ENCODE results near the gene XRRA1. TPM values are rescaled to one million over a fixed set of nuclear protein-coding genes. Genes with fewer than 3 reads are reported as not detected.

Gene XRRA1
- total RNA-seq, 1 experiment from 2014 or later, result 34.1 TPM

DNA sequence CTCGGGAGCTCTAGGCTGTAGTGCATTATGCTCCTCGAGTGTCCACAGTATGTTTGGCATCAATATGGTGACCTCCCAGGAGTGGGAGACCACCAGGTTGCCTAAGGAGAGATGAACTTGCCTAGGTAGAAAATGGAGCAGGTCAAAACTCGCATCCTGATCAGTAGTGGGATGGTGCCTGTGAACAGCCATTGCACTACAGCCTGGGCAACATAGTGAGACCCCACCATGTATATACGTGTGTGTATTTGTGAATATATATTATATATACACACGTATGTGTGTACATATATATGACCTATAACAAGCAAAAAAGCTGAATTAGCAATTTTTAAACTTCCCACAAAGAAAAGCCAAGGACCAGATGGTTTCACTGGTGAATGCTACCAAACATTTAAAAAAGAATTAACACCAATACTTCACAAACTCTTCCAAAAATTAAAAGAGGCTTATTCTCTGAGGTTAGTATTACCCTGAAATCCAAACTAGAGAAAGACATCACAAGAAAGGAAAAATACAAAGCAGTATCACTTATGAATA is 102.8 kb downstream of the XRRA1 start:
- no peaks in the 10 kb centered on the region for H3K4me1 ChIP-seq (ENCODE audit: control insufficient read depth, insufficient read depth, low read length)
- intact Hi-C loops (cut with micrococcal nuclease; ENCODE audit: unreplicated experiment), result no loop called here
- TF ChIP-seq, protein P1, sequence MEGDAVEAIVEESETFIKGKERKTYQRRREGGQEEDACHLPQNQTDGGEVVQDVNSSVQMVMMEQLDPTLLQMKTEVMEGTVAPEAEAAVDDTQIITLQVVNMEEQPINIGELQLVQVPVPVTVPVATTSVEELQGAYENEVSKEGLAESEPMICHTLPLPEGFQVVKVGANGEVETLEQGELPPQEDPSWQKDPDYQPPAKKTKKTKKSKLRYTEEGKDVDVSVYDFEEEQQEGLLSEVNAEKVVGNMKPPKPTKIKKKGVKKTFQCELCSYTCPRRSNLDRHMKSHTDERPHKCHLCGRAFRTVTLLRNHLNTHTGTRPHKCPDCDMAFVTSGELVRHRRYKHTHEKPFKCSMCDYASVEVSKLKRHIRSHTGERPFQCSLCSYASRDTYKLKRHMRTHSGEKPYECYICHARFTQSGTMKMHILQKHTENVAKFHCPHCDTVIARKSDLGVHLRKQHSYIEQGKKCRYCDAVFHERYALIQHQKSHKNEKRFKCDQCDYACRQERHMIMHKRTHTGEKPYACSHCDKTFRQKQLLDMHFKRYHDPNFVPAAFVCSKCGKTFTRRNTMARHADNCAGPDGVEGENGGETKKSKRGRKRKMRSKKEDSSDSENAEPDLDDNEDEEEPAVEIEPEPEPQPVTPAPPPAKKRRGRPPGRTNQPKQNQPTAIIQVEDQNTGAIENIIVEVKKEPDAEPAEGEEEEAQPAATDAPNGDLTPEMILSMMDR (IDR thresholded peaks at IDR 0.05), result no peak
- TF ChIP-seq SIN3A (IDR thresholded peaks at IDR 0.05; ENCODE audit: borderline replicate concordance, insufficient read depth, low read depth, low read length), result no peak
- no peak for TF ChIP-seq TCF7L2 (IDR thresholded peaks at IDR 0.05; ENCODE audit: low read depth, low read length)
- TF ChIP-seq POLR2AphosphoS5 (IDR thresholded peaks at IDR 0.05; ENCODE audit: low read depth, low read length), result no peak
- TF ChIP-seq, protein P2, sequence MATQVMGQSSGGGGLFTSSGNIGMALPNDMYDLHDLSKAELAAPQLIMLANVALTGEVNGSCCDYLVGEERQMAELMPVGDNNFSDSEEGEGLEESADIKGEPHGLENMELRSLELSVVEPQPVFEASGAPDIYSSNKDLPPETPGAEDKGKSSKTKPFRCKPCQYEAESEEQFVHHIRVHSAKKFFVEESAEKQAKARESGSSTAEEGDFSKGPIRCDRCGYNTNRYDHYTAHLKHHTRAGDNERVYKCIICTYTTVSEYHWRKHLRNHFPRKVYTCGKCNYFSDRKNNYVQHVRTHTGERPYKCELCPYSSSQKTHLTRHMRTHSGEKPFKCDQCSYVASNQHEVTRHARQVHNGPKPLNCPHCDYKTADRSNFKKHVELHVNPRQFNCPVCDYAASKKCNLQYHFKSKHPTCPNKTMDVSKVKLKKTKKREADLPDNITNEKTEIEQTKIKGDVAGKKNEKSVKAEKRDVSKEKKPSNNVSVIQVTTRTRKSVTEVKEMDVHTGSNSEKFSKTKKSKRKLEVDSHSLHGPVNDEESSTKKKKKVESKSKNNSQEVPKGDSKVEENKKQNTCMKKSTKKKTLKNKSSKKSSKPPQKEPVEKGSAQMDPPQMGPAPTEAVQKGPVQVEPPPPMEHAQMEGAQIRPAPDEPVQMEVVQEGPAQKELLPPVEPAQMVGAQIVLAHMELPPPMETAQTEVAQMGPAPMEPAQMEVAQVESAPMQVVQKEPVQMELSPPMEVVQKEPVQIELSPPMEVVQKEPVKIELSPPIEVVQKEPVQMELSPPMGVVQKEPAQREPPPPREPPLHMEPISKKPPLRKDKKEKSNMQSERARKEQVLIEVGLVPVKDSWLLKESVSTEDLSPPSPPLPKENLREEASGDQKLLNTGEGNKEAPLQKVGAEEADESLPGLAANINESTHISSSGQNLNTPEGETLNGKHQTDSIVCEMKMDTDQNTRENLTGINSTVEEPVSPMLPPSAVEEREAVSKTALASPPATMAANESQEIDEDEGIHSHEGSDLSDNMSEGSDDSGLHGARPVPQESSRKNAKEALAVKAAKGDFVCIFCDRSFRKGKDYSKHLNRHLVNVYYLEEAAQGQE (IDR thresholded peaks at IDR 0.05; ENCODE audit: insufficient read depth in 1 of 2, low read depth in 2 of 2, low read length in 1 of 2), result no peak
- no peak overlapping the region for H3K4me3 ChIP-seq (ENCODE audit: low read depth in 2 of 2, low read length in 2 of 2)
- peaks cover 15% of the 10 kb centered on the region; the same call in 1 of the 2 replicates for H3K36me3 ChIP-seq (ENCODE audit: control insufficient read depth, insufficient read depth, low read length)
- DNase-seq (ENCODE audit: low read depth, low spot score), result no peak
- in situ Hi-C loops (cut with HindIII; ENCODE audit: low pct_unique_long_range_greater_than_20kb, low sequenced_read_pairs), result no loop called here
- H3K27ac ChIP-seq (ENCODE audit: low read length), result no peak overlapping the region
- ATAC-seq, result no peak
- POLR2A ChIA-PET, result no interaction called here
- H3K9me3 ChIP-seq (ENCODE audit: control insufficient read depth, insufficient read depth, low read depth, low read length), result no peaks in the 10 kb centered on the region
- no peaks in the 10 kb centered on the region for H3K27me3 ChIP-seq (ENCODE audit: control insufficient read depth, insufficient read depth, low read length)
- BruUV-seq (replicated peaks), result no TSS peak
- CTCF ChIA-PET, result no interaction called here

DNA sequence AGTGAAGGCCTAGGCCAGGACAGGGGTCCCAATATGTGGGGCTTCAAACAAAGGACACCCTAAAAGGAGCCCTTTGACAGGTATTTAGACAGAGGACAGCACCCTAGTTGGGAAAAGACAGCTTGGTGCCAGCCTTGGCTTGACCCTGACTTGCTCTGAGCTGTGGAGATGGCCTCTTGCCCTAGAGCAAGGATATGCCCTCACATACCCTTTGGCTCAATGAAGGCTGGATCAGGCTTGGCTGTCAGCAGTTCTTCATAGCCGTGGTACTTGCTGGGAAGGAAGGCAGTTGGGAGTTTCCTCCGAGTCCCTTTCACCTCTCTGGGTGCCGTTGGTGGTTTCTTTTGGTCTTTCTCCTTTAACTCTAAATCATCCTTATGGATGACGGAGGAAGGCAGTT is 104.0 kb downstream of the XRRA1 start:
- Histone ChIP-seq H3K27me3 (ENCODE audit: control insufficient read depth, insufficient read depth, low read length) (no peaks in the 10 kb centered on the region), H3K27ac (ENCODE audit: low read length) (no peak overlapping the region), H3K4me1 (ENCODE audit: control insufficient read depth, insufficient read depth, low read length) (no peaks in the 10 kb centered on the region), H3K36me3 (ENCODE audit: control insufficient read depth, insufficient read depth, low read length) (peaks cover 15% of the 10 kb centered on the region; the same call in 1 of the 2 replicates), H3K4me3 (ENCODE audit: low read depth in 2 of 2, low read length in 2 of 2) (no peak overlapping the region), H3K9me3 (ENCODE audit: control insufficient read depth, insufficient read depth, low read depth, low read length) (no peaks in the 10 kb centered on the region)
- intact Hi-C loops (cut with micrococcal nuclease; ENCODE audit: unreplicated experiment) (no loop called here), in situ Hi-C loops (cut with HindIII; ENCODE audit: low pct_unique_long_range_greater_than_20kb, low sequenced_read_pairs) (no loop called here)
- ChIA-PET CTCF (no interaction called here), POLR2A (no interaction called here)
- BruUV-seq (replicated peaks), result no TSS peak
- ATAC-seq (no peak), DNase-seq (ENCODE audit: low read depth, low spot score) (no peak)
- TF ChIP-seq SIN3A (IDR thresholded peaks at IDR 0.05; ENCODE audit: borderline replicate concordance, insufficient read depth, low read depth, low read length) (no peak), POLR2AphosphoS5 (IDR thresholded peaks at IDR 0.05; ENCODE audit: low read depth, low read length) (no peak), TCF7L2 (IDR thresholded peaks at IDR 0.05; ENCODE audit: low read depth, low read length) (no peak)
- TF ChIP-seq, protein P2 (IDR thresholded peaks at IDR 0.05; ENCODE audit: insufficient read depth in 1 of 2, low read depth in 2 of 2, low read length in 1 of 2), result no peak
- TF ChIP-seq, protein P1 (IDR thresholded peaks at IDR 0.05), result no peak
